MM.1S (cell line): Measurements from ENCODE around the gene CNP.

Experiments used
- EZH2 ChIP-seq: fragments of 300-600 bp; sonication (generic); optimal IDR thresholded peaks from 2 replicates; pipeline ENCODE3; 2017; ENCODE audit warnings: low read depth, mild to moderate bottlenecking, antibody characterized with exemption, low read length, mixed read lengths
- EZH2phosphoT487 ChIP-seq: fragments of 300-600 bp; sonication (generic); IDR thresholded peaks from 2 replicates; pipeline ENCODE4 v1.6.1; 2018; ENCODE audit warnings: antibody characterized with exemption, low read length
- TF ChIP-seq, protein P1 (sequence below): fragments of 300-600 bp; sonication (generic); IDR thresholded peaks from 2 replicates; pipeline ENCODE4 v1.5.1; 2016; ENCODE audit warnings: antibody characterized with exemption, low read length, mixed read lengths

DNA sequence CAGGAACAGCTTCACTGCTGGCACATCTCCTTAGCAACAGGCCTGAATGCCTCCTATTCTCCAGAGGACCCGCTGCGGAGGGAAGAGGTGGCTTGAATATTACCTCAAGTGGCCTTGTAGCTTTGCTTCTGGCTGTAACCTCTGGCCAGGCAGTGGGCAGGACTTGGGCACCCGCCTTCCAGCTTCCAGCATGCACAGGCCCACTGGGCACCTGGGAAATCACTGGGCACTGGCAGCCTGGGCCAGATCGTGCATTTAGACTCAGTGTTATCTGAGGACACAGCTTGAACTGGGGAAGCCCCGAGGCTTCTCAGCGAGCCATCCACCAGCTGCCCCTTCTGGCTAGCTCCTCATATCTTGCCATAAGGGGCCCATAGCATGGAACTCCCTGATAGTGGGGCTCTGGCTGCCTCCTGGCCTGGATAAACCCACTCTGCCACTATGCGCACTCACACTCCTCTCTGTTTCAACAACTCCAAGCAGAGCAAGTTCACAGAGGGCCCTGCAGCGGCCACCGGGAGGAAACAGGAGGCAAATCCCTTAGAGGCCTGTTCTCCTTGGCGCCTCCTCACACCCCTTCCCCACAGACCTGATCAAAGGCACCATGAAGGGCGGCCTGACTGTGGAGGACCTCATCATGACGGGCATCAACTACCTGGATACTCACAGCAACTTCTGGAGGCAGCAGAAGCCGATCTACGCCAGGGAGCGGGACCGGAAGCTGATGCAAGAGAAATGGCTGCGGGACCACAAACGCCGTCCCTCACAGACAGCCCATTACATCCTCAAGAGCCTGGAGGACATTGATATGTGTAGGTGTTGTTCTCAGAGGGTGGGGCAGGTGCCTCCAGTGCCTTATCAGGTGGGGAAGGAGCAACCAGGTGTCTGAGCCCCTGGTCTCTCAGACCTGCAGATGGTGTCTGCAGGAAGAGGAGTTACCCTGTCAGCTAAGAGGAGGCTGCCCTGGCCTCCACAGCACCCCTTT lies 28.3 kb upstream of the CNP start:
- TF ChIP-seq EZH2 (no peak), EZH2phosphoT487 (no peak)
- TF ChIP-seq, protein P1, sequence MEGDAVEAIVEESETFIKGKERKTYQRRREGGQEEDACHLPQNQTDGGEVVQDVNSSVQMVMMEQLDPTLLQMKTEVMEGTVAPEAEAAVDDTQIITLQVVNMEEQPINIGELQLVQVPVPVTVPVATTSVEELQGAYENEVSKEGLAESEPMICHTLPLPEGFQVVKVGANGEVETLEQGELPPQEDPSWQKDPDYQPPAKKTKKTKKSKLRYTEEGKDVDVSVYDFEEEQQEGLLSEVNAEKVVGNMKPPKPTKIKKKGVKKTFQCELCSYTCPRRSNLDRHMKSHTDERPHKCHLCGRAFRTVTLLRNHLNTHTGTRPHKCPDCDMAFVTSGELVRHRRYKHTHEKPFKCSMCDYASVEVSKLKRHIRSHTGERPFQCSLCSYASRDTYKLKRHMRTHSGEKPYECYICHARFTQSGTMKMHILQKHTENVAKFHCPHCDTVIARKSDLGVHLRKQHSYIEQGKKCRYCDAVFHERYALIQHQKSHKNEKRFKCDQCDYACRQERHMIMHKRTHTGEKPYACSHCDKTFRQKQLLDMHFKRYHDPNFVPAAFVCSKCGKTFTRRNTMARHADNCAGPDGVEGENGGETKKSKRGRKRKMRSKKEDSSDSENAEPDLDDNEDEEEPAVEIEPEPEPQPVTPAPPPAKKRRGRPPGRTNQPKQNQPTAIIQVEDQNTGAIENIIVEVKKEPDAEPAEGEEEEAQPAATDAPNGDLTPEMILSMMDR, result no peak
